ENCODE measurements around the gene CRCP.

DNA sequence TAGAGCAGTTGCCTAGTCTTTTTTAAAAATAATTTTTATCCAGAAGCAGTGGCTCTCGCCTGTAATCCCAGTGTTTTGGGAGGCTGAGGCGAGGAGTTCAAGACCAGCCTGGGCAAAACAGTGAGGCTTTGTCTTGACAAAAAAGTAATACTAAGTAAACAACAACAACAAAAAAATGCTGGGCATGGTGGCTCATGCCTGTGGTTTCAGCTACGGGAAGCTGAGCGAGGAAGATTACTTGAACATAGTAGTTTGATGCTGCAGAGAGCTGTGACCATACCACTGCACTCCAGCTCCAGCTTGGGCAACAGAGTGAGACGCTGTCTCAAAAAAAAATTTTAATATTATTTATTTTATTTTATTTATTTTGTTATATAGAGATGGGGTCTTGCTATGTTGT, 59.2 kb downstream of the CRCP start:
- TF ChIP-seq, protein P1, sequence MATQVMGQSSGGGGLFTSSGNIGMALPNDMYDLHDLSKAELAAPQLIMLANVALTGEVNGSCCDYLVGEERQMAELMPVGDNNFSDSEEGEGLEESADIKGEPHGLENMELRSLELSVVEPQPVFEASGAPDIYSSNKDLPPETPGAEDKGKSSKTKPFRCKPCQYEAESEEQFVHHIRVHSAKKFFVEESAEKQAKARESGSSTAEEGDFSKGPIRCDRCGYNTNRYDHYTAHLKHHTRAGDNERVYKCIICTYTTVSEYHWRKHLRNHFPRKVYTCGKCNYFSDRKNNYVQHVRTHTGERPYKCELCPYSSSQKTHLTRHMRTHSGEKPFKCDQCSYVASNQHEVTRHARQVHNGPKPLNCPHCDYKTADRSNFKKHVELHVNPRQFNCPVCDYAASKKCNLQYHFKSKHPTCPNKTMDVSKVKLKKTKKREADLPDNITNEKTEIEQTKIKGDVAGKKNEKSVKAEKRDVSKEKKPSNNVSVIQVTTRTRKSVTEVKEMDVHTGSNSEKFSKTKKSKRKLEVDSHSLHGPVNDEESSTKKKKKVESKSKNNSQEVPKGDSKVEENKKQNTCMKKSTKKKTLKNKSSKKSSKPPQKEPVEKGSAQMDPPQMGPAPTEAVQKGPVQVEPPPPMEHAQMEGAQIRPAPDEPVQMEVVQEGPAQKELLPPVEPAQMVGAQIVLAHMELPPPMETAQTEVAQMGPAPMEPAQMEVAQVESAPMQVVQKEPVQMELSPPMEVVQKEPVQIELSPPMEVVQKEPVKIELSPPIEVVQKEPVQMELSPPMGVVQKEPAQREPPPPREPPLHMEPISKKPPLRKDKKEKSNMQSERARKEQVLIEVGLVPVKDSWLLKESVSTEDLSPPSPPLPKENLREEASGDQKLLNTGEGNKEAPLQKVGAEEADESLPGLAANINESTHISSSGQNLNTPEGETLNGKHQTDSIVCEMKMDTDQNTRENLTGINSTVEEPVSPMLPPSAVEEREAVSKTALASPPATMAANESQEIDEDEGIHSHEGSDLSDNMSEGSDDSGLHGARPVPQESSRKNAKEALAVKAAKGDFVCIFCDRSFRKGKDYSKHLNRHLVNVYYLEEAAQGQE (IDR thresholded peaks at IDR 0.05) = no peak
- TF ChIP-seq GABPA (IDR thresholded peaks at IDR 0.05 in 1 of 2, conservative IDR thresholded peaks at IDR 0.05 in 1 of 2) (no peak), EGR1 (IDR thresholded peaks at IDR 0.05; ENCODE audit: low read depth in 2 of 2) (no peak), TAF1 (conservative IDR thresholded peaks at IDR 0.05) (no peak), RAD21 (IDR thresholded peaks at IDR 0.05) (no peak), SP1 (IDR thresholded peaks at IDR 0.05) (no peak), YY1 (IDR thresholded peaks at IDR 0.05) (no peak)
- TF ChIP-seq, protein P2, sequence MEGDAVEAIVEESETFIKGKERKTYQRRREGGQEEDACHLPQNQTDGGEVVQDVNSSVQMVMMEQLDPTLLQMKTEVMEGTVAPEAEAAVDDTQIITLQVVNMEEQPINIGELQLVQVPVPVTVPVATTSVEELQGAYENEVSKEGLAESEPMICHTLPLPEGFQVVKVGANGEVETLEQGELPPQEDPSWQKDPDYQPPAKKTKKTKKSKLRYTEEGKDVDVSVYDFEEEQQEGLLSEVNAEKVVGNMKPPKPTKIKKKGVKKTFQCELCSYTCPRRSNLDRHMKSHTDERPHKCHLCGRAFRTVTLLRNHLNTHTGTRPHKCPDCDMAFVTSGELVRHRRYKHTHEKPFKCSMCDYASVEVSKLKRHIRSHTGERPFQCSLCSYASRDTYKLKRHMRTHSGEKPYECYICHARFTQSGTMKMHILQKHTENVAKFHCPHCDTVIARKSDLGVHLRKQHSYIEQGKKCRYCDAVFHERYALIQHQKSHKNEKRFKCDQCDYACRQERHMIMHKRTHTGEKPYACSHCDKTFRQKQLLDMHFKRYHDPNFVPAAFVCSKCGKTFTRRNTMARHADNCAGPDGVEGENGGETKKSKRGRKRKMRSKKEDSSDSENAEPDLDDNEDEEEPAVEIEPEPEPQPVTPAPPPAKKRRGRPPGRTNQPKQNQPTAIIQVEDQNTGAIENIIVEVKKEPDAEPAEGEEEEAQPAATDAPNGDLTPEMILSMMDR (IDR thresholded peaks at IDR 0.05; ENCODE audit: low read depth, low read length, missing input control) = no peak
- TF ChIP-seq, protein P3, sequence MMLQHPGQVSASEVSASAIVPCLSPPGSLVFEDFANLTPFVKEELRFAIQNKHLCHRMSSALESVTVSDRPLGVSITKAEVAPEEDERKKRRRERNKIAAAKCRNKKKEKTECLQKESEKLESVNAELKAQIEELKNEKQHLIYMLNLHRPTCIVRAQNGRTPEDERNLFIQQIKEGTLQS (IDR thresholded peaks at IDR 0.05) = no peak

Measured in liver (tissue), 3 donors.